HCT116 (cell line): Measurements from ENCODE around the gene INPPL1. TPM values are rescaled to one million over a fixed set of nuclear protein-coding genes. Genes with fewer than 3 reads are reported as not detected.

Experiments used
- ATAC-seq: fragments of 200-7000 bp; cut with Tn5 transposase; 2 replicates; pipeline ENCODE4 v1.9.1; 2020; ENCODE audit warnings: mild to moderate bottlenecking, moderate library complexity
- BruUV-seq: library from RNA; stranded (reverse); fragments of 400-500 nt; replicated peaks from 2 replicates; lab custom pipeline; 2021; lab: Mats Ljungman, UMichigan
- CTCF ChIA-PET: fragments of 300-600 bp; sonication (Branson Sonifier 250); formaldehyde crosslinking; loops from one replicate; lab custom pipeline; 2021; ENCODE audit warnings: antibody characterized with exemption; lab: Charles Lee
- POLR2A ChIA-PET: fragments of 300-600, 350-600 bp; sonication (Branson Sonifier 250); formaldehyde crosslinking; loops from one replicate; lab custom pipeline; 2021; ENCODE audit warnings: antibody characterized with exemption; lab: Charles Lee
- RAD21 ChIA-PET, 2 experiments: fragments of 300-600 bp; sonication (Branson Sonifier 250); formaldehyde crosslinking; loops; one replicate each; lab custom pipeline; 2023; ENCODE audit warnings: low total read pairs in 2 of 2; ENCODE audit not compliant: uncharacterized antibody in 2 of 2, unreplicated experiment in 2 of 2, low non-redundant PET in 1 of 2; lab: Charles Lee
- DNase-seq: peaks from one replicate; pipeline ENCODE4 v3.0.0-alpha.2; 2010; ENCODE audit warnings: low read depth, low spot score
- H2AFZ ChIP-seq: fragments of 200-600 bp; shearing (Covaris generic), sonication (generic); 2 replicates; pipeline ENCODE4 v1.6.1; 2017; ENCODE audit warnings: low read depth, mixed run types, mixed read lengths, antibody characterized with exemption, low read length; ENCODE audit not compliant: poor library complexity, severe bottlenecking
- H3K27ac ChIP-seq: 2 replicates; pipeline ENCODE4 v1.5.1; 2012; ENCODE audit warnings: low read depth, low read length
- H3K27me3 ChIP-seq: fragments of 200-600 bp; sonication (generic); 2 replicates; pipeline ENCODE4 v1.6.1; 2016; ENCODE audit warnings: mixed run types, low read length, mixed read lengths; ENCODE audit not compliant: insufficient read depth
- H3K36me3 ChIP-seq, 2 experiments: fragments of 200-500 bp in 1 of 2; fragments of 200-600 bp in 1 of 2; sonication (Bioruptor generic) in 1 of 2; sonication (generic) in 1 of 2; 2 replicates each; pipeline versions ENCODE4 v1.5.1 to v1.6.1; 2014 to 2016; ENCODE audit warnings: low read length in 2 of 2, inconsistent platforms in 1 of 2, mixed read lengths in 1 of 2, mixed run types in 1 of 2; ENCODE audit not compliant: insufficient read depth in 2 of 2, control insufficient read depth in 1 of 2
- H3K4me1 ChIP-seq, 2 experiments: fragments of 200-600 bp in 1 of 2; sonication (generic) in 1 of 2; 2 replicates each; pipeline versions ENCODE4 v1.5.1 to v1.6.1; 2012 to 2017; ENCODE audit warnings: low read length in 2 of 2, inconsistent platforms in 1 of 2, mild to moderate bottlenecking in 1 of 2, mixed read lengths in 1 of 2, mixed run types in 1 of 2, moderate library complexity in 1 of 2; ENCODE audit not compliant: insufficient read depth in 2 of 2, control insufficient read depth in 1 of 2
- H3K4me2 ChIP-seq: fragments of 200-600 bp; sonication (generic); 2 replicates; pipeline ENCODE4 v1.6.1; 2017; ENCODE audit warnings: mixed run types, low read length, mixed read lengths
- H3K4me3 ChIP-seq, 2 experiments: fragments of 200-600 bp in 1 of 2; sonication (generic) in 1 of 2; replicated peaks in 1 of 2; 2 replicates each; pipeline ENCODE4 v1.5.1; 2011 to 2016; ENCODE audit warnings: low read length in 2 of 2, control low read depth in 1 of 2, low read depth in 1 of 2, mild to moderate bottlenecking in 1 of 2, mixed read lengths in 1 of 2, mixed run types in 1 of 2
- H3K79me2 ChIP-seq: fragments of 200-600 bp; sonication (generic); 2 replicates; pipeline ENCODE4 v1.6.1; 2017; ENCODE audit warnings: mild to moderate bottlenecking, mixed run types, low read length, moderate library complexity, mixed read lengths; ENCODE audit not compliant: insufficient read depth
- H3K9ac ChIP-seq: fragments of 200-600 bp; sonication (generic); 2 replicates; pipeline ENCODE4 v1.6.1; 2016; ENCODE audit warnings: low read length, mixed read lengths
- H3K9me2 ChIP-seq: fragments of 200-600 bp; sonication (generic), shearing (Covaris generic); 2 replicates; pipeline ENCODE4 v1.6.1; 2017; ENCODE audit warnings: mixed run types, mild to moderate bottlenecking, moderate library complexity; ENCODE audit not compliant: insufficient read depth
- H3K9me3 ChIP-seq, 2 experiments: fragments of 200-500 bp in 1 of 2; fragments of 200-600 bp in 1 of 2; sonication (Bioruptor generic) in 1 of 2; sonication (generic) in 1 of 2; 2 replicates each; pipeline ENCODE4 v1.6.1; 2014 to 2017; ENCODE audit warnings: low read length in 2 of 2, mixed read lengths in 2 of 2, inconsistent platforms in 1 of 2, low read depth in 1 of 2, mild to moderate bottlenecking in 1 of 2, mixed run types in 1 of 2, moderate library complexity in 1 of 2; ENCODE audit not compliant: control insufficient read depth in 1 of 2, insufficient read depth in 1 of 2
- H4K20me1 ChIP-seq: fragments of 200-600 bp; sonication (generic), shearing (Covaris generic); 2 replicates; pipeline ENCODE4 v1.6.1; 2017; ENCODE audit warnings: mixed run types, mild to moderate bottlenecking, moderate library complexity; ENCODE audit not compliant: insufficient read depth
- EGR1 ChIP-seq: IDR thresholded peaks from 2 replicates; pipeline ENCODE4 v1.6.1; 2012; ENCODE audit warnings: low read depth
- ELF1 ChIP-seq: IDR thresholded peaks from 2 replicates; pipeline ENCODE4 v1.6.1; 2012; ENCODE audit warnings: low read depth, borderline replicate concordance
- EZH2 ChIP-seq: fragments of 200-600 bp; sonication (generic); IDR thresholded peaks from 2 replicates; pipeline ENCODE4 v1.6.1; 2017; ENCODE audit warnings: antibody characterized with exemption, mixed run types
- SIN3A ChIP-seq: IDR thresholded peaks from 2 replicates; pipeline ENCODE4 v1.6.1; 2012; ENCODE audit warnings: low read depth
- SRF ChIP-seq: IDR thresholded peaks from 2 replicates; pipeline ENCODE4 v1.6.1; 2012; ENCODE audit warnings: low read depth
- ZFX ChIP-seq: fragments of 450-650 bp; IDR thresholded peaks from 2 replicates; pipeline ENCODE4 v1.6.1; 2017
- ZNF274 ChIP-seq: fragments of 200-500 bp; sonication (Bioruptor generic); IDR thresholded peaks from 2 replicates; pipeline ENCODE4 v1.6.1; 2014; ENCODE audit warnings: mild to moderate bottlenecking, low read depth, low read length, inconsistent platforms
- intact Hi-C: fragments of 100-400 bp; cut with micrococcal nuclease; formaldehyde crosslinking; loops from 2 replicates; pipeline ENCODE4 v1.10.0; 2022
- total RNA-seq: library from RNA; stranded (reverse); gene quantifications from one replicate; pipeline ENCODE4 v1.2.1, GENCODE V29; 2021; ENCODE audit not compliant: unreplicated experiment
- TF ChIP-seq, protein P1 (sequence below), 3 experiments: fragments of 200-600 bp in 1 of 3; sonication (generic) in 1 of 3; IDR thresholded peaks in 2 of 3; conservative IDR thresholded peaks in 1 of 3; 2 replicates each; pipeline ENCODE4 v1.5.1; 2012 to 2017; ENCODE audit warnings: low read depth in 2 of 3, low read length in 2 of 3, antibody characterized with exemption in 1 of 3, borderline replicate concordance in 1 of 3, control low read depth in 1 of 3, mild to moderate bottlenecking in 1 of 3, mixed read lengths in 1 of 3, mixed run types in 1 of 3, moderate library complexity in 1 of 3; ENCODE audit not compliant: insufficient read depth in 1 of 3
- TF ChIP-seq, protein P2 (sequence below): IDR thresholded peaks from 2 replicates; pipeline ENCODE4 v1.6.1; 2011; ENCODE audit warnings: mild to moderate bottlenecking, low read length, moderate library complexity; ENCODE audit not compliant: insufficient replicate concordance; ENCODE audit errors: extremely low read depth
- TF ChIP-seq, protein P3 (sequence below): IDR thresholded peaks from 2 replicates; pipeline ENCODE4 v1.6.1; 2012

INPPL1 gene
- total RNA-seq, 1 experiment from 2014 or later: 132 TPM

GRCh38 chr11:72236083-72236697, 11.6 kb downstream of the INPPL1 start:
- Histone ChIP-seq H2AFZ (no peak overlapping the region), H3K9me3 (no peaks in the 10 kb centered on the region), H3K27me3 (no peaks in the 10 kb centered on the region), H4K20me1 (no peaks in the 10 kb centered on the region), H3K36me3 (peaks cover 5 to 9% of the 10 kb centered on the region in 2 experiments; a peak in 3 of 4 replicates), H3K79me2 (no peaks in the 10 kb centered on the region), H3K4me2 (no peak overlapping the region), H3K4me1 (peaks cover 0 to 4% of the 10 kb centered on the region in 2 experiments; a peak in 1 of 4 replicates), H3K4me3 (no peak overlapping the region), H3K9ac (no peak overlapping the region), H3K9me2 (no peaks in the 10 kb centered on the region), H3K27ac (no peak overlapping the region)
- RAD21 ChIA-PET: no interaction called here
- CTCF ChIA-PET: no interaction called here
- no TSS peak for BruUV-seq
- POLR2A ChIA-PET: no interaction called here
- TF ChIP-seq EZH2: no peak
- TF ChIP-seq, protein P1, sequence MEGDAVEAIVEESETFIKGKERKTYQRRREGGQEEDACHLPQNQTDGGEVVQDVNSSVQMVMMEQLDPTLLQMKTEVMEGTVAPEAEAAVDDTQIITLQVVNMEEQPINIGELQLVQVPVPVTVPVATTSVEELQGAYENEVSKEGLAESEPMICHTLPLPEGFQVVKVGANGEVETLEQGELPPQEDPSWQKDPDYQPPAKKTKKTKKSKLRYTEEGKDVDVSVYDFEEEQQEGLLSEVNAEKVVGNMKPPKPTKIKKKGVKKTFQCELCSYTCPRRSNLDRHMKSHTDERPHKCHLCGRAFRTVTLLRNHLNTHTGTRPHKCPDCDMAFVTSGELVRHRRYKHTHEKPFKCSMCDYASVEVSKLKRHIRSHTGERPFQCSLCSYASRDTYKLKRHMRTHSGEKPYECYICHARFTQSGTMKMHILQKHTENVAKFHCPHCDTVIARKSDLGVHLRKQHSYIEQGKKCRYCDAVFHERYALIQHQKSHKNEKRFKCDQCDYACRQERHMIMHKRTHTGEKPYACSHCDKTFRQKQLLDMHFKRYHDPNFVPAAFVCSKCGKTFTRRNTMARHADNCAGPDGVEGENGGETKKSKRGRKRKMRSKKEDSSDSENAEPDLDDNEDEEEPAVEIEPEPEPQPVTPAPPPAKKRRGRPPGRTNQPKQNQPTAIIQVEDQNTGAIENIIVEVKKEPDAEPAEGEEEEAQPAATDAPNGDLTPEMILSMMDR (IDR thresholded peaks at IDR 0.05 in 2 of 3, conservative IDR thresholded peaks at IDR 0.05 in 1 of 3; ENCODE audit: borderline replicate concordance in 1 of 3, insufficient read depth in 1 of 3, low read depth in 2 of 3, low read length in 2 of 3): no peak
- TF ChIP-seq ELF1: no peak
- no peak for TF ChIP-seq EGR1
- no peak for TF ChIP-seq SRF
- no peak for TF ChIP-seq ZNF274
- no peak for TF ChIP-seq SIN3A
- TF ChIP-seq, protein P2, sequence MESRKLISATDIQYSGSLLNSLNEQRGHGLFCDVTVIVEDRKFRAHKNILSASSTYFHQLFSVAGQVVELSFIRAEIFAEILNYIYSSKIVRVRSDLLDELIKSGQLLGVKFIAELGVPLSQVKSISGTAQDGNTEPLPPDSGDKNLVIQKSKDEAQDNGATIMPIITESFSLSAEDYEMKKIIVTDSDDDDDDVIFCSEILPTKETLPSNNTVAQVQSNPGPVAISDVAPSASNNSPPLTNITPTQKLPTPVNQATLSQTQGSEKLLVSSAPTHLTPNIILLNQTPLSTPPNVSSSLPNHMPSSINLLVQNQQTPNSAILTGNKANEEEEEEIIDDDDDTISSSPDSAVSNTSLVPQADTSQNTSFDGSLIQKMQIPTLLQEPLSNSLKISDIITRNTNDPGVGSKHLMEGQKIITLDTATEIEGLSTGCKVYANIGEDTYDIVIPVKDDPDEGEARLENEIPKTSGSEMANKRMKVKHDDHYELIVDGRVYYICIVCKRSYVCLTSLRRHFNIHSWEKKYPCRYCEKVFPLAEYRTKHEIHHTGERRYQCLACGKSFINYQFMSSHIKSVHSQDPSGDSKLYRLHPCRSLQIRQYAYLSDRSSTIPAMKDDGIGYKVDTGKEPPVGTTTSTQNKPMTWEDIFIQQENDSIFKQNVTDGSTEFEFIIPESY: no peak
- no peak for TF ChIP-seq ZFX
- TF ChIP-seq, protein P3, sequence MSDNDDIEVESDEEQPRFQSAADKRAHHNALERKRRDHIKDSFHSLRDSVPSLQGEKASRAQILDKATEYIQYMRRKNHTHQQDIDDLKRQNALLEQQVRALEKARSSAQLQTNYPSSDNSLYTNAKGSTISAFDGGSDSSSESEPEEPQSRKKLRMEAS: no peak
- intact Hi-C loops: no loop called here
- no peak for ATAC-seq
- no peak for DNase-seq
